ENCODE data around the gene SARM1.

DNA sequence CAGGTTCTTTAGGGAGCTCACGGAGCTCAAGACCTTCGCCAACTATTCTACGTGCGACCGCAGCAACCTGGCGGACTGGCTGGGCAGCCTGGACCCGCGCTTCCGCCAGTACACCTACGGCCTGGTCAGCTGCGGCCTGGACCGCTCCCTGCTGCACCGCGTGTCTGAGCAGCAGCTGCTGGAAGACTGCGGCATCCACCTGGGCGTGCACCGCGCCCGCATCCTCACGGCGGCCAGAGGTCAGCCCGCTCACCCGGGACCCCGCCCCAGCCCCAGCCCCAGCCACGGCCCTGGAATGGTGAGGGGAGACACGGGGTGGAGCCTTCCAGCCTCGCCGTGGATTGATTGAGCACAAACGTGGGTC, 13.5 kb downstream of the SARM1 start:
- TF ChIP-seq CTCF (IDR thresholded peaks at IDR 0.05; ENCODE audit: insufficient read depth, low read depth, low read length) (no peak), EZH2 (IDR thresholded peaks at IDR 0.05; ENCODE audit: insufficient read depth, low read length) (no peak)

Data from astrocyte (in vitro differentiated cells and primary cell).